Muscle of arm (tissue), 12 donors: ENCODE data around the gene GANAB. TPM values are rescaled to one million over a fixed set of nuclear protein-coding genes. Genes with fewer than 3 reads are reported as not detected.
"Not testable (repeated sequence)": the region's sequence is repeated elsewhere in the genome, so short reads cannot be mapped to it uniquely, and the experiment has no call there.

Source experiments
- DNase-seq: peaks from one replicate; pipeline ENCODE4 v3.0.0-alpha.2; 2013
- polyA plus RNA-seq, 12 donors: library from polyadenylated mRNA; unstranded; fragments of 120-200 nt; gene quantifications; one replicate each; pipeline ENCODE4 v1.2.1, GENCODE V29; 2013; ENCODE audit not compliant: insufficient read length in 12 of 12

GANAB gene
- polyA plus RNA-seq, 12 donors: 131 to 283 (median 176) TPM

- no peak for DNase-seq
Observed at GRCh38 chr11:62671236-62671607, 24.8 kb upstream of the GANAB start.

DNA sequence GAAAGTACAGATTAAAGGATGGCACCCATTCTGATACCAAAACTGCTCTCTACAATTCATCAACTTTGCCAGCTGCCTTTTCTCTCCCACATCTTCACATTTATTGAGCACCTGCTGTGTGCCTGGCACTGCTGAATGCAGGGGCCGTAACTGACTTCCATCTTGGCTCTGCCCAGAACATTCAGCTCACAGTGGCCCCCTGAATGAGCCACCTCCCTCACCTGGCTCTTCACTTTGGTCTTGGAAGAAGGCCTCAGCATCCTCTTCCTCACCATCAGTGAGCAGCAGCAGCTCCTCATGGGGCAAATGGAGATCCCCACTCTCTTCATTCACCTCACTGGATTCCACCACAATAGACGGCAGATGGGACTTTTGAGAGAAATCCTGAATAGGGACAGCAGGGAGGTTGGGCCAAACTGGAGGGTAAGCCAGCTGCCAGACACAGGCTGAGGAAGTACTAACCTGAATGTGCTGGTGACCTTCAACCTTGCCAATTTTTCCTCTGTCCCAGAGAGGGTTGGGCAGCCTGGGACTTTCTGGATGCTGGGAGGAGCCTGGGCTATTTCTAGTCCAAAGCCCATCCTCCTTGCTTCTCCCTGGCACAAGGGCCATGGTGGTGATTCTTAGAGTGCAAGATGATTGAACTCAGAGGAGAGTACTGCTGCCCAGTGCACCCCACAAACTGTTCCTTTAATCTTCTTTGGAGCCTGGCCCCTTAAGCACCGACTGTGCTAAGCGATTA, 23.2 kb upstream of the GANAB start:
- no peak for DNase-seq

DNA sequence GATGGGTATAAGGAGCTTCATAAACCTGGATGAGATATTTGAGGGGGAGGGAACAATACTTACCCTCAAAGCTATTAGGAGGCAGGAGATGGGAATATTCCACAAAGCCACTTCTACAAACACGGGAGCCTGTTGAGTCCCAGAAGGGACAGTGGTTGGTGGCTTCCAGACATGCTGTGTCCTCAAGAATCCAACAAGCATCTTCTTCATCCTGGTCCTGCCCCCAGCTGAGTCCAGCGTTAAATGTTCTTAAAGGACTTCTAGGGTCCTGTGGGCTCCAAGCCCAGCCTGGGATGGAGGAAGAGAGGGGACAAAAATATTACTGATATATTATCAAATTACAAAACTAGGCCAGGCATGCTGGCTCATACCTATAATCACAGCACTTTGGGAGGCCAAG, 21.0 kb upstream of the GANAB start:
- DNase-seq: no peak

GRCh38 chr11:62666259-62666926, 20.0 kb upstream of the GANAB start:
- no peak for DNase-seq

DNA sequence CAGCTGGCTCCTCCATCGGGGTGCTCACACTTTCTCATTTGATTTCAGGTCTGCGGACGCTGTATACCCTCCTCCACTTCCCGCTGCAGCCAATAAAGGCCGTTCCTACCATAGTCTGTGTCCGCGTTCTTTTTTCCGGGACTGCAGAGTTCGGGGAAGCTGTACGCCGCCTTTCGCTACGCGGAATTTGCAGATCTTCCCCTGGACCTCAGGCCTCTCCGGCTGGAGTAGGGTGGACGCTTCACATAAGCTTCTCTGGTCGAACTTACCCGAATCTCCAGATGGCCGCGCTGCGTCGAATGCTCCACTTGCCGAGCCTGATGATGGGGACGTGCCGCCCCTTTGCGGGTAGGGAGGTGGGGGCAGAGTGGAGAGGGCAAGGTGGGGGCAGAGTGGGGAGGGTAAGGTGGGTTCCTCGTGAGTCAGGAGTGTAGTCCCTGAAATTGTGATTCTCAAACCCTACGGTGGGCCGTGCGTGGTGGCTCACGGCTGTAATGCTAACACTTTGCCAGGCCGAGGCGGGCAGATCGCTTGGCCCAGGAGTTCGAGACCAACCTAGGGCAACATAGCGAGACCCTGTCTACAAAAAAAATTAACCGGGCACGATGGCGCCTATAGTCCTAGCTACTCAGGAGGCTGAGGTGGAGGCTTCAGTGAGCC, 19.3 kb upstream of the GANAB start:
- DNase-seq: no peak

GRCh38 chr11:62665075-62665598, 18.7 kb upstream of the GANAB start, which contains the start of the genes C11orf98 and CSKMT:
Gene C11orf98, minus strand, starts transcription at chr11:62665210. Its CDS starts 41 bp downstream, at chr11:62665169.
Gene CSKMT, plus strand, starts transcription at chr11:62665312. Its CDS starts 568 bp downstream, at chr11:62665880.
- DNase-seq: peak; percentile 97

- no peak for DNase-seq
Observed at GRCh38 chr11:62664405-62665074, 18.1 kb upstream of the GANAB start.

- DNase-seq: no peak
Observed at GRCh38 chr11:62656796-62657429, 10.5 kb upstream of the GANAB start.

GRCh38 chr11:62654297-62654696, 7.9 kb upstream of the GANAB start:
- DNase-seq: no peak

DNA sequence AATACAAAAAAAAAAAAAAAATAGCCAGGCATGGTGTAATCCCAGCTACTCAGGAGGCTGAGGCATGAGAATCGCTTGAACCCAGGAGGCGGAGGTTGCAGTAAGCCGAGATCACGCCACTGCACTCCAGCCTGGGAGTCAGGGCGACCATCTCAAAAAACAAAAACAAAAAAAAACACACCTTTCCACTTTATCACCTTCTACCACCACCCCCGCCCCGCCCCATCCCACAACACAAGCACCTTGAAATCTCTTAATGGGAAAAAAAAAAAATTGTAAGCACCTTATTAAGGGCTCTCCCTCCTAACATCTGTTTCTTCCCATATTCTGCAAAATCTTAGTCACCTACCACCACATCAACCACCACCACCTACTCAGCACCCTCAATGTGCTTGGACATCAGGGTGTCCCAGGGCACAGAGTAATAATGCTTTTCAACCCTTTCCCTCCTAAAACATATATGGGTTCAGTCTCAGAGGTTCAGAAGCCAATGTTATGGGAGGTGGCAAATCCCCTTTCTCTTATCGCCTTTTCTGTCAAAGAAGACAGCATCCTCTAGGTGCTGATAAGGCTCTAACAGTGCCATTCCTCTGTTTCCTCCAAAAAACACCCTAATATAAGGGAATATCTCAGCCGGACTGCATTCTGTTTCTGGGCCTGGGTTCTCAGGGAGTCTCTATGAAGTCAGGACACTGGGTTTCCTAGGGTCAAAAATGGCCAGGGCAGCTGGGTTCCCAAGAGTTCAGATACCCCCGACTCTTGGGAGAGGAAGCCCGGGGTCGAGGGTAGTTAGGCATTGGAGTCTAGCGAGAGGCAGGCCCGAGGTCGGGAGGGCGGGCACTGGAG, 6.0 kb upstream of the GANAB start:
- no peak for DNase-seq

GRCh38 chr11:62650283-62650682, 3.9 kb upstream of the GANAB start:
- DNase-seq: not testable (repeated sequence)

- DNase-seq: no peak
Observed at GRCh38 chr11:62649486-62649885, 3.1 kb upstream of the GANAB start.

GRCh38 chr11:62648967-62649364, 2.6 kb upstream of the GANAB start:
- no peak for DNase-seq

DNA sequence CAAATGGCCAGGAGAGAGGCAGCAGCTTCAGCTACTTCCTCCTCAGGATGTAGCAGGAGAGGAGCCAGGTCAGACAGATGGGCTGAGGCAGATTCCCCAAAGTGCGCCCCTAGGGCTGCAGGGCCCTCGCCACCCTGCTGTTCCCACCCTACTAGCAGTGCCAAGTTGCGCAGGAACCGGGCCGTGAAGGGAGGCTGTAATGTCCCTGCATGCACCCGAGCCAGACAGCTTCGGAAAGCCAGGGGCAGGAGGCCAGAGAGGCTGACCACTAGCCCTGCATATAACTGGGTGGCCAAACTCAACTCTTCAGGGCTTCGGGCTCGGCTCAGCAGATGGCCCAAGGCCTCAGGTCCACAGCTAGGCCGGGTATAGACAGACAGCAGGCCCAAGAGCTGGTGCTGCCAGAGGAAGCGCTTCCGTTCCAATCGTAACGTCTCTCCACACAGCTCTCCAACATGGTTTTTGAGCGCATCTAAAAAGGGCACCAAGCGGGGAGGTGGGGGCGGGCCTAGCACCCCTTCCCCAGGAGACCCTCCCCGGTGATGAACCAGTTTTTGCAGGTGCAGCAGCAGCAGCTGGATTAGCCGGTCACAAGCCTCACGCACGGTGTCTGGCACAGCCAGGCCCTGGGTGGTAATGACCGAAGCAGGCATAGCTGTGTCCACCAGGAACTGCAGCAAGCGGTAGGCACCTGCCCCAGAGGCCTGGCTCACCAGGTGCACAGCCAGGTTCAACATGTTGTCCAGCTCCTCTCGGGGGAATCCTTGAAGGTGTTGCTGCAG, 2.0 kb upstream of the GANAB start:
- no peak for DNase-seq

- no peak for DNase-seq
Observed at GRCh38 chr11:62647609-62648005, 1.2 kb upstream of the GANAB start.

DNA sequence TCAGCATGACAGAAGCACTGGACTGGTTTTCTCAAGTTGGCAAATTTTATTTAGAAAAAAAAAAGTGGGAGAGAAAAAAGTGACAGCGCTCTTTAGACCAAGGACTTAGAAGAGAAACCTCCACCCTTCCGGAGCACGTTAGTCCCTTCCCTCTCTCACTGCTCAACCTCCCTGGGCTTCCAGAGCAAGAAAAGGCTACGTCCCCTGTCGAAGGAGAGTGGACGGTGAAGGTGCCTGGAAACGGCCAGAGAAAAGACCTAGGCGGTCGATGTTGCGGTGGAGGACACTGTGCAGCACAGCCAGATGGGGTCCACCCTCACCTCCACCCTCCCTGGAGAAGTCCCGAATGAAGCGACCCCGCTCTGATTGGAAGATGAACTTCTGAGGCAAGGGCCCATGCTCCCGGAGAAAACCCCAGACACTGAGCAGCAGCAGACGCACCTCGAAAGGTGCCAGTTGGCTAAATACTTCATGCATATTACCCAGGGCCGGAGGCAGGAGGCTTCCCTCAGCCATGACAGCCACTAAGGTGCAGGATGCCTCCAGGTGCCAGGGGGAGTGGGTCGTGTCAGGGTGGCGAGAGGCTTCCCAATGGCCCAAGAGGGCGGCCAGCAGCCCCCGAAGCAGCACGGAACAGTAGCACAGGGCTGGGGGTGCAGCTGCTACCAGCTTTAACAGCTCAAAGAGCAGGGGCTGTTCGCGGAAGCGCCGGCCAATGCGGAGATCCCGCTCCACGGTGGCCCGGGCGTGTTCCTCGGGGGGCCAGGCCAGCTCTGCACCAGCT, 604 bp upstream of the GANAB start:
- no peak for DNase-seq

DNA sequence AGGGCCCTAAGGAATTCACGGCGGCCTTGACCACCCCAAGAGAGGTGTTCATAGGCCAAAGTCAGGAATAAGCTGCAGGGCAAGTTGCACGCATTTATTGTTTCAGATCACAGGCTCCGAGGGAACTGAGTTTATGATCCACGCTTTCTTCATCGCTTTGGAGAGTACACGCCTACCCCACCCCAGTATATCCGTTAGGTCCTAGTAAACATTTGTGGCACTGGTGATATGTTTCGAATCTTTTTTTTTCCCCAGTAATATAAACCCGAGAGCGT, 805 bp downstream of the GANAB start:
- no peak for DNase-seq

GRCh38 chr11:62644220-62644619, 2.2 kb downstream of the GANAB start:
- DNase-seq: no peak

- no peak for DNase-seq
Observed at GRCh38 chr11:62632492-62632891, 13.9 kb downstream of the GANAB start.
